Measurements from ENCODE around the gene FMNL2.
"Not testable (repeated sequence)": the region's sequence is repeated elsewhere in the genome, so short reads cannot be mapped to it uniquely, and the experiment has no call there.

FMNL2 gene

GRCh38 chr2:152454371-152454770, 119.4 kb downstream of the FMNL2 start:
- no peak for DNase-seq

DNA sequence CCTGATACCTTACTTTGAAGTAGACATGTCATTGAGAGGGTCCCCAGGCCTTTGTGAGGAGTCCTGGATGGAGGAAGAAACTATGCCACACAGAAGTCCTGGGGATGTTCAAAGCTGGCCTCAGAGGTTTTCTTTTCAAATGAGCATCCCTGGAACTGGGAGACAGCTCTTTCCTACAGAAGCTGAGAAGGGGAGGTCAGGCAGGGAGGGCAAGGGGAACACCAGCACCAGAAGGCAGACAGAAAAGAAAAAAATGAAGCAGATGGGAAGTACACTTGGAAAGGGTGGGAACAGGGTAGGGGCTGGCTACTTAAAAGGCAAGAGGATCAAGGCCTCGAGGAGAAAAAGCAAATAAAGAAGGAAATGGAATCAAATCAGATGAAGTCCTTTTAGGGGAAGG, 120.0 kb downstream of the FMNL2 start:
- no peak for DNase-seq

DNA sequence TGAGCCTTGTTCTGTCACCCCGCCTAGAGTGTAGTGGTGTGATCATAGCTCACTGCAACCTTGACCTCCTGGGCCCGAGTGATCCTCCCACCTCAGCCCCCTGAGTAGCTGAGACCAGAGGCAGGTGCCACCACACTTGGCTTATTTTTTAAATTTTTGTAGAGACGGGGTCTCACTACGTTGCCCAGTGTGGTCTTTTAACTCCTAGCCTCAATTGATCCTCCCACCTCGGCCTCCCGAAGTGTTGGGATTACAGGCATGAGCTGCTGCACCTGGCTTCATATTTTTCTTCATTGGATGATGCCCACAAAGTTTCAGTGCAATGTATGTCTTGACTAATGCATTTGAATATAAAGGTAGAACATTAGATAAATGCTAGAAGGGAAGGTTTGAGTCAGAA, 120.8 kb downstream of the FMNL2 start:
- no peak for DNase-seq

DNA sequence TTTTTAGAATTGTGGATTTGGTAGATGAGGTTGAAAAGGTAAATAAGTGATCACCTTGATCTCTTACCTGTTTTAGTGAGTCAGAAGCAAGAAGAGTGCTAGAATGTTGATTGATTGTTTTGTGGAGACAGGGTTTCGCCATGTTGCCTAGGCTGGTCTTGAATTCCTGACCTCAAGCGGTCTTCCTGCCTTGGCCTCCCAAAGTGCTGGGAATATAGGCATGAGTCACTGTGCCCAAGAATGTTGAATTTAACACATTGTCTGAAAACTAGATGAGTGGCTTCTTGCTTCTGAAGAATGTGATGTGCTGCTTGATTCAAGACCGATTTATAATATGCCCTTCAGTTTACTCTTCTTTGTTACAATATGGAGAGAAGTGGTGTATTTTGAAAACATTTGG, 121.3 kb downstream of the FMNL2 start:
- DNase-seq = no peak

DNA sequence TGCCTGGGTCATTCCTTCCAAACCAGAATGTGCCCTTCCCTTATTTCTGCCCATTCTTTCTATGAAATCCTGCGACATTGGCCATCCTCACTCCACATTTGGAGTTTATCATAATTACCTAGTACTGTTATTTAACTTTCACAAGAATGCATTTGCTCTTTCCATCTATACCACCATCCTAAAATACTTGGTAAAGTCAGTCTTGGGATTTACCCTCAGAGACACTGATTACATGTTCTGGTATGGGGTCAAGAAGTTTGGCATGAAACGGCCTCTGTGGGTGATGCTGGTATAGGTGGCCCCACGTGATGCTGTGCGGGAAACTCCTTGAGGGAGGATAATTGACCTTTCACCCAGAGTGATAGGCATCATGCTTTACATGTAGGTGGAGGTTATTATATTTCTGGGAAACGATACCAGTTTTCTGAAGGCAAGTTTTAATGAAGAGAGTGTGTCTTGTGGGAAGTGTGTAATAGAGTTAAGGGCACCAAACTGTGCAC, 123.5 kb downstream of the FMNL2 start:
- DNase-seq = no peak

- no peak for DNase-seq
Observed at GRCh38 chr2:152459091-152459490, 124.1 kb downstream of the FMNL2 start.

DNA sequence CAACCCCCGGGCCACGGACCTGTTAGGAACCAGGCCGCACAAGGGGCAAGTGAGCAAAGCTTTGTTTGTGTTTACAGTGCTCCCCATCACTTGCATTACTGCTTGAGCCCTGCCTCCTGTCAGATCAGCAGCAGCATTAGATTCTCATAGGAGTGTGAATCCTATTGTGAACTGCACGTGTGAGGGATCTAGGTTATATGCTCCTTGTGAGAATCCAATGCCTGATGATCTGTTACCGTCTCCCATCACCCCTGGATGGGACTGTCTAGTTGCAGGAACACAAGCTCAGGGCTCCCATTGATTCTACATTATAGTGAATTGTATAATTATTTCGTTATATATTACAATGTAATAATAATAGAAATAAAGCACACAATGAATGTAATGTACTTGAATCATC, 125.6 kb downstream of the FMNL2 start:
- DNase-seq = no peak

- no peak for DNase-seq
Observed at GRCh38 chr2:152462120-152462519, 127.1 kb downstream of the FMNL2 start.

DNA sequence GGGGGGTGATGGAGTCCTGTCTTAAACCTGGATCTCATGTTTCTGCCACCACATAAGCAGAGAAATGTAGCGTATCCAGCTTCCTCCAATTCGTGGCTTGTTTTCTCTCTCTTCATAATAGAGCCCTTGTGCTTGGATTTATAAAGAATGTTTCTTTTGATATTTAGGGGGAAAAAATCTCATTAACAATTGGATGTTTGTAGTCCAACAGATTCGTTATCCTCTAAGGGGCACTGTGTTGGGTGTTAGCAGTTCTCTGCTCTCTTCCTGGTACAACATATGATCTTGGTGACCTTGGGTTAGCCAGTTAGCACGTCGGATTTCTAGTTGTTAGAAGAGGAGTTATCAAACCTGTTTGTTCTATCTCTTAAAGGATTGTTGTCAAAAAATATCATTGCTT, 127.8 kb downstream of the FMNL2 start:
- DNase-seq = no peak

- no peak for DNase-seq
Observed at GRCh38 chr2:152464851-152465470, 130.0 kb downstream of the FMNL2 start.

- no peak for DNase-seq
Observed at GRCh38 chr2:152465541-152465940, 130.6 kb downstream of the FMNL2 start.

GRCh38 chr2:152466041-152466440, 131.1 kb downstream of the FMNL2 start:
- peak; percentile 12 for DNase-seq

- peak; percentile 75 for DNase-seq
Observed at GRCh38 chr2:152466980-152467676, 132.2 kb downstream of the FMNL2 start.

DNA sequence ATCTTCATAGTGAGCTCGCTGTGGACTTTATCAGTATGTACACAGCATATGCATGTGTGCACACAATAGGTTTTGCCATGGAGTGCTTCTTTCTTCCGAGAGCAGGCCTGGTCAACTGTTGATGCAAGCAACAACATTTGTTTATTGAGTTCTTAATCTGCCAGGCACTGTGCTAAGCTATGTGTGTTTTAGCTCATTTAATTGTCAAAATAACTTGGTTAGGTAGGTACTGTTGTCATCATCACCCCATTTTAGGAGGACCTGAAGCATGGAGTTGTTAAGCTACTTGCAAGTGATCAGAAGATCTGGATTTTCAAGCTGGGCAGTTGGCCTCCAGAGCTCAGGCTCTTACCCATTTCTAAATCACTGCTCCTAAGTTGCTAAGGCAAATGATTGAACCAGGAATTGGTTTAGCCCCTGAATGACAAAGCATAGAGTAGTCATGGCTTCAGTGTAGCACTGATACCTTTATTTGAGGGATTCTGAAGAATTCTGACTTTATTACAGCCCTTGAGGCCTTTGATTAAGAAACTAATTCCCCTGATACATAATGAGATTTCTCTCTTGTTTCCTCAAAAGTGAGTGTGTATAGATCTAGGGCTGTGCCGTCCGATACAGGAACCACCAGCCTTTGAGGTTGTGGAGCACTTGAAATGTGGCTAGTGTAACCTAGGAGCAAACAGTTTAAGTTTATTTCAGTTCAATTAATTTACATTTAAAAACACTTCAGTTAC, 132.9 kb downstream of the FMNL2 start:
- DNase-seq = no peak

GRCh38 chr2:152468899-152469692, 134.1 kb downstream of the FMNL2 start:
- DNase-seq = peak; percentile 9

- no peak for DNase-seq
Observed at GRCh38 chr2:152470861-152471854, 136.2 kb downstream of the FMNL2 start.

- DNase-seq = no peak
Observed at GRCh38 chr2:152472481-152472887, 137.5 kb downstream of the FMNL2 start.

DNA sequence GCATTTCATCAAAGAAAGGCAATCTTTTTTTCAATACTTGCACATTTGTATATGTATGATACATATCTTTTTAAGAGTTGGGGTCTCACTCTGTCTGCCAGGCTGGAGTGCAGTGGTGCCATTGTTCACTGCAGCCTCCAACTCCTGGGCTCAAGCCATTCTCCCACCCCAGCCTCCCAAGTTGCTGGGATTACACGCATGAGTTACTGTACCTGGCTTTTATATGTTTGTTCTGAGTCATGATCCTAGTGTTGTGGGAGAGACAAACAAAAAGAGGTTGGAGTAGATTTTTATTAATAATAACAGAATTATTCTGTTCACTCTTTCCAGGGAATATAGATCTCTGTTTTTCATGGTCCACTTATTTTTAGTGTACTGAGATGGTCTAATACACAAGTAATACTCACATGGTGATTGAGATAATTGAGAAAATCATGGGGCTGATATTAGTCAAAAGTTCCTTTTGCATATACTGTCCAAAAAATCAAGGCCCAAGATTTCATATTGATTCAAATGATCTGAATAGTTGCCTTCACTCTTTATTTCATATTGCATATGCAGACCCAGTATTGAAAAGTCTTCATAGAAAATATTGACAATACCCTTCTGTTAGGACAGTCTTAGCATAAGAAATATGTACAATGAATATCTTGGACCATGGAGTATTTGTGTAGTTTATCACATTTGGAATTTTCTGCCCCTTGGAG, 138.3 kb downstream of the FMNL2 start:
- DNase-seq = no peak

- not testable (repeated sequence) for DNase-seq
Observed at GRCh38 chr2:152474523-152474922, 139.5 kb downstream of the FMNL2 start.

DNA sequence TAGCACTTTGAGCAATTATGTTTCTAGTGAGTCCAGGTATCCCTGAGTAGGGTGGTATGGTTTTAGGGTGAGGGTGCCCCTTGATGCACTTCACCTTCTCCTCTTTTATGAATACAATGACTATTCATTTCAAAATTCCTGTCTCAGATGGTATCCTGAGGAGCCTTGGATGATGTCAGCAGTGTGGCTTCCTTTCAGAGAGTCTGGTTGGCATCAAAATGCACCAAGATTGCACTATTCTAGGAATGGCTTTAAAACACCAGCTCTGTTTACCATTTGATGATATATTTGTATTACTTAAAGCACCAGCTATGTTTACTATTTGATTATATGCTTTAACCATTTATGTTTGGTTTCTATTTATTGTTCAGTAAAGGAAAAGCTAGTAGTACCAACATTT, 141.0 kb downstream of the FMNL2 start:
- no peak for DNase-seq

Measured in RPMI8226 (cell line).